NT2/D1 (cell line): Measurements from ENCODE around the gene TRAF1.

Source experiments
- SUZ12 ChIP-seq: IDR thresholded peaks from 2 replicates; pipeline ENCODE4 v1.6.1; 2011; ENCODE audit not compliant: insufficient read length, insufficient read depth; ENCODE audit errors: extremely low read depth
- YY1 ChIP-seq: IDR thresholded peaks from 2 replicates; pipeline ENCODE4 v1.6.1; 2011; ENCODE audit not compliant: insufficient read length, insufficient read depth
- ZNF274 ChIP-seq: IDR thresholded peaks from 2 replicates; pipeline ENCODE4 v1.6.1; 2011; ENCODE audit warnings: mild to moderate bottlenecking, low read depth, low read length

DNA sequence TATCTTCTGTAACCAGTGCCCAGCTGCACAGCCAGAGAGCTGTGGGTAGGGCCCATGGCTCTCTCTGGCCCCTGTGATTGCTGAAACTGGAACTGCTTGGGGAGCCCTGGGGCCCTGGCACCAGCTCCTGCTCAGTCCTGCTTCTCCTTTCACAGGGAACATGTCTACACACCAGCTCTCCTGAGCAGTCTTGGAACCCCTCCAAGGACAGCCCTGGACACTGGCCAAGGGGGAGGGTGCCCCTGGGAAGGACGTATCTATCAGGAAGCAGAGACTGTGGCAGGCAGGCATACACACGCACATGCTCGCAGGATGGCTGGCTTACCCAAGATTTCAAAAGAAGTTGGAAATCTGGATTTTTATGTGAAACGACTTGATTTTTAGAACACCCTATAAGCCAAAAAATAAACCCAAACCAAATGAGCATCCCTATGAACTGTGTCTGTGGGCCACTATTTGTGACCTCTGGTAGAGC, 8.8 kb upstream of the TRAF1 start:
- no peak for TF ChIP-seq ZNF274
- TF ChIP-seq YY1: no peak
- no peak for TF ChIP-seq SUZ12
